Measurements from ENCODE around the gene SLC38A1.
"Not testable (repeated sequence)": the region's sequence is repeated elsewhere in the genome, so short reads cannot be mapped to it uniquely, and the experiment has no call there.

SLC38A1 gene

DNA sequence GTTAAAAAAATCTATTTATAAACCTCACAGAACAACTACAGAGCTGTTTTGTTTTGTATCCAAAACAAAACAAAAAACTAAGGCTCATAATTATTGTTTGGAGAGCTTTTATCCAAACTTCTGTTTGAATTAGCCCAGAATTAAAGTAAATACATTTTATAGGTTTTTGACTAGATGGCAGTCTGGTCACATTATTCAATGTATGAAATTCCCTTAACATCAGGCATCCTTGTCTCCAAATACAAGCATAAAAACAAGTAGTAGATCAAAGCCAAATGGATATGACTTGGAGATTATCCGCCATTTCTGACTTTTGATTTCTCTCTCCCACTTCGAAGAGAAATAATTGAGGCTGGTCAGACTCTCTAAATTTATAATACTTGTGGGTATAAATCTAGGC lies 63.5 kb downstream of the SLC38A1 start:
- no peak overlapping the region for H3K4me3 ChIP-seq (ENCODE audit: low read length)
- H3K36me3 ChIP-seq (ENCODE audit: insufficient read depth, low read length) = peaks cover 48% of the 10 kb centered on the region
- H3K4me1 ChIP-seq (ENCODE audit: insufficient read depth, low read length) = peaks cover 4% of the 10 kb centered on the region
- no peak overlapping the region for H2AFZ ChIP-seq (ENCODE audit: low read depth, low read length)
- no peaks in the 10 kb centered on the region for H3K9me3 ChIP-seq (ENCODE audit: low read length)
- no peaks in the 10 kb centered on the region for H3K27me3 ChIP-seq (ENCODE audit: insufficient read depth, low read length)

GRCh38 chr12:46201284-46201789 lies 67.5 kb downstream of the SLC38A1 start:
- Histone ChIP-seq H3K4me1 (ENCODE audit: insufficient read depth, low read length) (no peaks in the 10 kb centered on the region), H3K4me3 (ENCODE audit: low read length) (no peak overlapping the region), H2AFZ (ENCODE audit: low read depth, low read length) (no peak overlapping the region), H3K36me3 (ENCODE audit: insufficient read depth, low read length) (peaks cover 65% of the 10 kb centered on the region), H3K27me3 (ENCODE audit: insufficient read depth, low read length) (no peaks in the 10 kb centered on the region), H3K9me3 (ENCODE audit: low read length) (peaks cover under 1% of the 10 kb centered on the region)

DNA sequence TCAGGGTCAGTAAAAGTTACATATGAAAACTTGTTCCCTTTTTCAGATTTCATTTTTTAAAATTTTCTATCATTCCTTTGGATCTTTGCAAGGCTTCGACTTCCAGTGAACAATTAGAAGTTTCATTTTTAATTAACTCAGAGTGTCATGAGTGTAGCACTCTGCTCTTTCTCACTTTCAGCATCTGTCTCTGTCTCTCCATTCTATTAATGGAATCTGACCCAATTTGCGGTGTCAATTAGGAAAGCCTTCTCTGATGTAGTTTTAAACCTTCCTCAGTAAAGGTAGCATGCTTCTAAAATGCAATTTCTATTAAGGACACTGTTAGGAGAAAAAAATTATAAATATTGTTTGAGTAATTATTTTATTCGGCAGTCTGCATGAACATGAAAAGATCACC lies 68.3 kb downstream of the SLC38A1 start:
- Histone ChIP-seq H3K4me1 (ENCODE audit: insufficient read depth, low read length) (no peaks in the 10 kb centered on the region), H2AFZ (ENCODE audit: low read depth, low read length) (no peak overlapping the region), H3K36me3 (ENCODE audit: insufficient read depth, low read length) (peaks cover 65% of the 10 kb centered on the region), H3K9me3 (ENCODE audit: low read length) (peaks cover 5% of the 10 kb centered on the region), H3K4me3 (ENCODE audit: low read length) (no peak overlapping the region), H3K27me3 (ENCODE audit: insufficient read depth, low read length) (no peaks in the 10 kb centered on the region)

DNA sequence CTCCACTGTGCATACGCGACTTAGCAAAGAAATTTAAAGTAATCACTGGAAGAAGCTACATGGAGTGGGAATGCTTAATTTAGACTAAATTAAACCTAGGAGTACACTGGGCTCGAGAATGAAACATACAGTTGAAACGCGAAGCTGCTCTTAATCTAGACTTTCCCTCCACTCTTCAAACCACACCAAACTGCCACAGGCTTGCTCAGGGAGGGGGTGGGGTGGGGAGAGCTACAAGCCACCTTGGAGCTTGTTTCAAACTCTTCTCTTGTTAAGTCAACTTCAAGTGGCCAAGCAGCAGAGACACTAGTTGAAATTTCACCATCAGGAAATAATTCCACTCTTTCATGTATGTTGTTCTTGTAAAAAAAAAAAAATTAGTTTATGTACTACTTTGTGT lies 69.9 kb downstream of the SLC38A1 start:
- Histone ChIP-seq H3K9me3 (ENCODE audit: low read length) (peaks cover 10% of the 10 kb centered on the region), H3K4me1 (ENCODE audit: insufficient read depth, low read length) (no peaks in the 10 kb centered on the region), H3K27me3 (ENCODE audit: insufficient read depth, low read length) (no peaks in the 10 kb centered on the region), H3K4me3 (ENCODE audit: low read length) (no peak overlapping the region), H3K36me3 (ENCODE audit: insufficient read depth, low read length) (peaks cover 67% of the 10 kb centered on the region), H2AFZ (ENCODE audit: low read depth, low read length) (no peak overlapping the region)

- no peak overlapping the region for H2AFZ ChIP-seq (ENCODE audit: low read depth, low read length)
- H3K36me3 ChIP-seq (ENCODE audit: insufficient read depth, low read length) = peaks cover 58% of the 10 kb centered on the region
- no peak overlapping the region for H3K4me3 ChIP-seq (ENCODE audit: low read length)
- H3K27me3 ChIP-seq (ENCODE audit: insufficient read depth, low read length) = no peaks in the 10 kb centered on the region
- no peaks in the 10 kb centered on the region for H3K4me1 ChIP-seq (ENCODE audit: insufficient read depth, low read length)
- H3K9me3 ChIP-seq (ENCODE audit: low read length) = peaks cover 10% of the 10 kb centered on the region
Observed at GRCh38 chr12:46197883-46198282, 71.0 kb downstream of the SLC38A1 start.

GRCh38 chr12:46190533-46190932 lies 78.3 kb downstream of the SLC38A1 start:
- H3K36me3 ChIP-seq (ENCODE audit: insufficient read depth, low read length) = peaks cover 12% of the 10 kb centered on the region
- H3K27me3 ChIP-seq (ENCODE audit: insufficient read depth, low read length); H3K4me3 ChIP-seq (ENCODE audit: low read length); H3K9me3 ChIP-seq (ENCODE audit: low read length); H2AFZ ChIP-seq (ENCODE audit: low read depth, low read length); H3K4me1 ChIP-seq (ENCODE audit: insufficient read depth, low read length): not testable (repeated sequence)

GRCh38 chr12:46188170-46188569 lies 80.7 kb downstream of the SLC38A1 start:
- Histone ChIP-seq H3K36me3 (ENCODE audit: insufficient read depth, low read length) (peaks cover 3% of the 10 kb centered on the region), H2AFZ (ENCODE audit: low read depth, low read length) (no peak overlapping the region), H3K27me3 (ENCODE audit: insufficient read depth, low read length) (no peaks in the 10 kb centered on the region), H3K4me3 (ENCODE audit: low read length) (no peak overlapping the region), H3K4me1 (ENCODE audit: insufficient read depth, low read length) (no peaks in the 10 kb centered on the region), H3K9me3 (ENCODE audit: low read length) (no peaks in the 10 kb centered on the region)

GRCh38 chr12:46187023-46187422 lies 81.8 kb downstream of the SLC38A1 start:
- Histone ChIP-seq H2AFZ (ENCODE audit: low read depth, low read length) (no peak overlapping the region), H3K4me3 (ENCODE audit: low read length) (no peak overlapping the region), H3K9me3 (ENCODE audit: low read length) (no peaks in the 10 kb centered on the region), H3K27me3 (ENCODE audit: insufficient read depth, low read length) (no peaks in the 10 kb centered on the region), H3K36me3 (ENCODE audit: insufficient read depth, low read length) (peaks cover 3% of the 10 kb centered on the region), H3K4me1 (ENCODE audit: insufficient read depth, low read length) (no peaks in the 10 kb centered on the region)

DNA sequence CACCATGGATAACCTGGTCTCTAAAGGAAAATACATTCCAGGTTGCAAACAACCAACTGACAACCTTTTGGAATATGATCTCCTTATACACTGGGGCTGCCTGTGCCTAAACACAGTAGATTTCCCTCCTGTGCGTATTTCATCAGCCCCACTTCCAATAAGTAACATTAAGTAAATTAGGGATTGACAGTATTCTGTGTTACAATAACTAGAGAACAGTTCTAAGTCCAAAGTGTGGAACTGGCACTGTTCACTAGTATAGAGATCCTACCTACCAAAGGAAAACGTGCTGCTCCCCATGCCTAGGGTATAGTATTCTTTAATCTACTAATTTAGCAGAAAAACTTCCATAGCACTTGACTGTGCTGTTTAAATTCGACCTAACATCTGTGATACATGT lies 82.8 kb downstream of the SLC38A1 start:
- H3K4me1 ChIP-seq (ENCODE audit: insufficient read depth, low read length) = no peaks in the 10 kb centered on the region
- no peak overlapping the region for H3K4me3 ChIP-seq (ENCODE audit: low read length)

GRCh38 chr12:46185686-46186085 lies 83.2 kb downstream of the SLC38A1 start:
- peaks cover 3% of the 10 kb centered on the region for H3K36me3 ChIP-seq (ENCODE audit: insufficient read depth, low read length)
- no peaks in the 10 kb centered on the region for H3K4me1 ChIP-seq (ENCODE audit: insufficient read depth, low read length)
- H3K27me3 ChIP-seq (ENCODE audit: insufficient read depth, low read length) = no peaks in the 10 kb centered on the region
- H3K4me3 ChIP-seq (ENCODE audit: low read length) = no peak overlapping the region
- H2AFZ ChIP-seq (ENCODE audit: low read depth, low read length) = no peak overlapping the region
- H3K9me3 ChIP-seq (ENCODE audit: low read length) = no peaks in the 10 kb centered on the region

More for the DNA sequence above, 82.8 kb downstream of the SLC38A1 start:
- peaks cover 3% of the 10 kb centered on the region for H3K36me3 ChIP-seq (ENCODE audit: insufficient read depth, low read length)
- H3K27me3 ChIP-seq (ENCODE audit: insufficient read depth, low read length) = no peaks in the 10 kb centered on the region
- H2AFZ ChIP-seq (ENCODE audit: low read depth, low read length) = no peak overlapping the region
- H3K9me3 ChIP-seq (ENCODE audit: low read length) = no peaks in the 10 kb centered on the region

DNA sequence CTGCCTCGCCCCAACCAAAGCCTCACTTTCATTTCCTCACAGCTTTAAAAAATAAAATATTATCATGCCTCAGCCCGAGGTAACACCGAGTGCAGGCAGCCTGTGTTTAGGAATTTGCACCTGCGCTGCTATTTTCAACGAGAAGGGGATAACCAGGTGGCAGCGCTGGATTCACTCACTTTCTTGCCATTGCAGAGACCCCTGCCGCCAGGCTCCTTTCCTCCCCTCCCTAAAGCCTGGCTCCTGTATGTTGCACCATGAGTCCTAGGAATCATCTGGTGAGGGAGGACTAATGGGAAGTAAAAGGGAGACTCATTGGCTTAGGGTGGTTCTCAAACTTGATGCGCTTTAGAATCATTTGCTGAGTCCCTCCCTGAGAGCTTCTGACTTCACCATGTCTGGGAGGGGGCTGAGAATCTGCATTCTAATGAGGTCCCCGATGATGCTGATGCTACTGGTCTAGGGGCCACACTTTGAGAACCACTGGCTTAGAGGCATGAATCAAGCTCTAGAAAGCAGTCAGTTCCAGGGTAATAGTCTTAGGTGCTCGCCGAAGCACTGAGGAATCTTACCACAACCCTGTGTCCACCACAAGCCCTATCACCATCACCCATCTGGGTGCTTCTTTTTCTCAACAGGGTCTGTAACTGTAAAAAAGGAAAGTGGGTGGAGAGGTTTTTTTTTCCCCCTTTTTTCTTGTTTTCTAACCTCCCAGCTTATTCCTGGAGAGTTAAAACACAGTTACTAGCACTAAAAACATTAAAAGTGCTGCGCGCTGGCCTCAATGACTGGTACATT lies 83.8 kb downstream of the SLC38A1 start:
- no peaks in the 10 kb centered on the region for H3K27me3 ChIP-seq (ENCODE audit: insufficient read depth, low read length)
- H3K36me3 ChIP-seq (ENCODE audit: insufficient read depth, low read length) = peaks cover 3% of the 10 kb centered on the region
- no peak overlapping the region for H3K4me3 ChIP-seq (ENCODE audit: low read length)
- no peaks in the 10 kb centered on the region for H3K4me1 ChIP-seq (ENCODE audit: insufficient read depth, low read length)
- no peaks in the 10 kb centered on the region for H3K9me3 ChIP-seq (ENCODE audit: low read length)
- H2AFZ ChIP-seq (ENCODE audit: low read depth, low read length) = no peak overlapping the region

DNA sequence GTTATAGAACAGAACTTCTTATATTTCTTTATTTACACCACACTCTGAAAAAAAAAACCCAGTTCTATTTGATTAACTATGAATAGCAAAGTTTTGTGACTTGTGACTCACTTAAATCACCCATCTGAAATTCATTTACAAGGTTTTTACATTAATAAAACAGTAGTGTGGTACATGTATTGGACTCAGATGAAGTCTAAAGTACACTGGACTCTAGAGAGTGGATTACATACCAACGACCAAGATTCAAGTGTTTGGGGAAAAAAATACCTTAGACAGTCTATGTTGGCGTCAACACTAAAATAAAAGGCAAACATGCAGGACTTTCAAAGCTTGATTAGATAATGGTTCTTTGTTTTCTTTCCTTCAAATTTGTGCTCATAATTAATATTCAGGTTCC lies 85.7 kb downstream of the SLC38A1 start:
- H3K4me1 ChIP-seq (ENCODE audit: insufficient read depth, low read length) = no peaks in the 10 kb centered on the region
- no peak overlapping the region for H2AFZ ChIP-seq (ENCODE audit: low read depth, low read length)
- no peaks in the 10 kb centered on the region for H3K9me3 ChIP-seq (ENCODE audit: low read length)
- no peak overlapping the region for H3K4me3 ChIP-seq (ENCODE audit: low read length)
- H3K27me3 ChIP-seq (ENCODE audit: insufficient read depth, low read length) = no peaks in the 10 kb centered on the region
- H3K36me3 ChIP-seq (ENCODE audit: insufficient read depth, low read length) = peaks cover 3% of the 10 kb centered on the region

DNA sequence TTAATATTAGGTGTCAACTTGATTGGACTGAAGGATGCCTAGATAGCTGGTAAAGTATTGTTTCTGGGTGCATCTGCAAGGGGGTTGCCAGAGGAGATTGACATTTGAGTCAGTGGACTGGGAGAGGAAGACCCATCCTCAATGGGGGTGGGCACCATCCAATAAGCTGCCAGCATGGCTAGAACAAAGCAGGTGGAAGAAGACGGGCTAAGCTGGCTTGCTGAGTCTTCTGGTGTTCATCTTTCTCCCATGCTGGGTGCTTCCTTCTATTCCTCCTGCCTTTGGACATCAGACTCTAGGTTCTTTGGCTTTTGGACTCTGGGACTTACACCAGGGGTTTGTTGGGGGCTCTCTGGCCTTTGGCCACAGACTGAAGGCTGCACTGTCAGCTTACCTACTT lies 87.4 kb downstream of the SLC38A1 start:
- Histone ChIP-seq H3K36me3 (ENCODE audit: insufficient read depth, low read length) (no peaks in the 10 kb centered on the region), H3K4me1 (ENCODE audit: insufficient read depth, low read length) (no peaks in the 10 kb centered on the region), H3K9me3 (ENCODE audit: low read length) (no peaks in the 10 kb centered on the region), H3K4me3 (ENCODE audit: low read length) (no peak overlapping the region), H2AFZ (ENCODE audit: low read depth, low read length) (no peak overlapping the region), H3K27me3 (ENCODE audit: insufficient read depth, low read length) (no peaks in the 10 kb centered on the region)
